GM12892 (cell line): ENCODE data around the gene REPIN1.
"Not testable (repeated sequence)": the region's sequence is repeated elsewhere in the genome, so short reads cannot be mapped to it uniquely, and the experiment has no call there.

Experiments used
- DNase-seq: peaks from one replicate; pipeline ENCODE4 v3.0.0; 2011; ENCODE audit not compliant: insufficient read length
- FAIRE-seq: peaks from 2 replicates; lab custom pipeline; 2011; peaks lifted over from hg19 to GRCh38; lab: Jason Lieb, UNC
- POLR2A ChIP-seq: IDR thresholded peaks from 2 replicates; pipeline ENCODE4 v1.6.1; 2011; ENCODE audit warnings: low read depth, low read length, control low read depth
- POLR2AphosphoS5 ChIP-seq: IDR thresholded peaks from 2 replicates; pipeline ENCODE4 v1.6.1; 2011; ENCODE audit warnings: low read depth, low read length, control low read depth
- TAF1 ChIP-seq: IDR thresholded peaks from 2 replicates; pipeline ENCODE4 v1.6.1; 2011; ENCODE audit warnings: low read depth, mild to moderate bottlenecking, control low read depth, low read length, borderline replicate concordance

REPIN1 gene

DNA sequence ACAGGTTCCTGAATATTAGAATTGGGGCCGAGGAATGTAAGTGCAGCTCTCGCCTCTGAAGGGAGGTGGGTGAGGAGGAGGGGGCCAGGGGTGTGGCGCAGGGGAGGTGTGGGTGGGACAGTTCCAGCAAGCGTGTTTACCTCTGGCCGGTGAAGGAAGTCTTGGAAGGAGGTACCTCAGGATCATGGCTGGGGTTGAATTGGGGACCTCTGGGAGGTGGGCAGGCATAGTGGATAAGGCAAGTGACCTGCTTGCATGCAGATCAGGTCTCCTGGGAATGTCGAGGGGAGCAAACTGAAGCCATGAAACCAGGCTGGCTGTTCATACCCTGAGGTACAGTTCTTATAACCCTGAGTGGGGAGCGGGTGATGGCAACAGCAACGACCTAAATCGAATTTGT, 12.5 kb downstream of the REPIN1 start:
- TF ChIP-seq POLR2AphosphoS5 (no peak), POLR2A (no peak), TAF1 (no peak)
- FAIRE-seq (no peak), DNase-seq (no peak)

DNA sequence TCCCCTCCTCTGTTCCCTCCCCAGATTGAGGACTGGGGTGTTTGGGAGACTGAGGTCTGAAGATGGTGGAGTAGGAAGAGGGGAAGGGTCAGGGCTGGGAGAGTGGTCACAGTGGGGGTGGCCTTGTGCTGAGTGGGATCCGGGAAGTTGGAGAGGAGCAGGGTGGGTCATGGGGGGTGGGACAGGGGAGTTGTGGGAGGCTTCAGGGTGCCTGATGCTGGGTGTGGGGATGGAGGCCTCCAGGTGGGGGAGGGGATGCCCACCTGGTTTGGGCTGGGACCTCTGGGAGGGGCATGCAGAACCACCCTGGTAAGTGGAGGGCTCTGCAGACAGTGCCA, 13.1 kb downstream of the REPIN1 start:
- TF ChIP-seq POLR2AphosphoS5 (no peak), POLR2A (no peak), TAF1 (no peak)
- no peak for FAIRE-seq
- DNase-seq = no peak

DNA sequence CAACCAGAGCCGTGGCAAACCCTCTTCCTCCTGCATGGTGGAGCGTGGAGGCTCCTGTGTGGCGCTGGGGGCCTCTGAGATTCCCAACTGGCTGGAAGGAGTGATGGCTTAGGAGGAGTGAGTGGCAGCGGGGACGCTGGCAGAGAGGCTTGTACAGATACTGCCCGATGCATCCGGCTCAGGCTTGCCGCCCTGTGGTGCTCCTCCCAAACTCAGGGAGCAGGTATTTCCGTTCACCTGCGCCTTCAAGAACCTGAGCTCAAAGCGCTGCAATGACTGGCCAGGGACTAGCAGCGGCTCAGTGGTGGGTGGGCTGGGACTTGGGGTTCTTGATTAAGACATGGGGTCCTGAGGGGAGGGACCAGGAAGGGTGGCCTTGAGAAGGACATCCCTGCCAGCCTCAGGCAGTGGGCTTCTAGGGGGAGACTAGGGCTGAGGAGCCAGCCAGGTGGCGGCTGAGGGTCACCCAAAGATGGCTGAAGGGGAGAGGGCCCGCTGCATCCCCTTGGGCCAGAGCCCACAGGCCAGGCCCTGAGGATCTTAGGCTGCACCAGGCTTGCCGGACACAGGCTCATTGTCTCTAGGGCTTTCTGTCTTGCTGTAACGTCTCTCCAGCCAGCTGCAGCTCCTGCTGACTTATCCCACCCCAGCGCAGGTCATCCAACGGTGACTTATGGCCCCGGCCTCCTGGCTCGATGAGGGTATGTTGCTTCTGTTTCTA, 13.7 kb downstream of the REPIN1 start:
- no peak for TF ChIP-seq POLR2AphosphoS5
- no peak for DNase-seq
- no peak for FAIRE-seq

DNA sequence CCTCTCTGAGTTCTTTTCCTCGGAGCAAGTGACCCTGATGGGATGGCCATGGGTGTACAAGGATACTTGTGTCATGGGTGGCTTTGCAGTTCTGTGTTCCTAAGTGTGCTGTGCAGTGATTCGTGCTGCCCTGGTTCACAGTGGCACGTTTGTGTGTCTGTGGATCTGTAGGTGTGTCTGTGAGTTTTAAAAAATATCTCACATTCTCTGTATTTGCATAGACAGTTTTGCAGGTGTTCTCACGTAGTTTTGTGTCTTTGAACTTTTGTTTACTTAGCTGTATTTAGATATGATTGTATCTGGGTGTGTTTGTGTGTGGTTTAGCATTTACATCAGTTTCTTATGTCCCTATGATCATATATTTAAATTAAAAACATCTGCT, 14.2 kb downstream of the REPIN1 start:
- no peak for FAIRE-seq
- TF ChIP-seq POLR2AphosphoS5 (no peak), POLR2A (no peak), TAF1 (no peak)
- no peak for DNase-seq

DNA sequence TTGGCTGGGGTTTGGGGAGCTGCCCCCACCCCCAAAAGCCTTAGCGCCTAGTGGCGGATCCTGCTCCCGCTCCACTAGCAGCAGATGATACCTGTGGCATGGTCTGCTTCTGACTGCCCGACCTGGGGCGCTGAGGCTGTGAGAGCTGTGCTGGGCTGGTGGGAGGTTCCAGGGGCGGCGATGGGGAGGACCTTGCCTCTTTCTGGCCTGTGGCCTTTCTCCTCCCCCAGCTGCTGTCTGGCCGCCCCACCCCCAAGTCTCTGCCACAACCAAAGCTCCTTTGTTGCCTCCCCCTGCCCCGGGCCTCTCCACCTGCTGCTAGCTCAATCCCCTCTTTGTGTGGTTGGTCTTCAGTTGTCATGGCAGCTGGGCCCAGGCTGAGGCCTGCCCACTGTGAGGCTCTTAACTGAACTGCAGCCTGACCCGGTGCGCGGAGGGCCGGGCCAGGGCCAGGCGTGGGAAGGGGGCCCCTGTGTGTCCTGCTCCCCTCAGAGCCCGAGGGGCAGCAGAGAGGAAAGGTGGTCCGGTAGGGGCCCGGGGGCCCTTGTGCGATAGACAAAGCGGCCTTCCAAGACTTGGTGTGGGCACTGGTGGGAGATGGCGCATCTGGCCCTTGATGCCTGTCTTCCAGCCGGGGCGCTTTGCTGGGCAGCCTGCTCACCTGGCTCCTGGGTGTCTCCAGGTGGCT, 15.2 kb downstream of the REPIN1 start:
- FAIRE-seq = no peak
- DNase-seq = no peak
- TF ChIP-seq POLR2AphosphoS5 (no peak), POLR2A (no peak), TAF1 (no peak)

DNA sequence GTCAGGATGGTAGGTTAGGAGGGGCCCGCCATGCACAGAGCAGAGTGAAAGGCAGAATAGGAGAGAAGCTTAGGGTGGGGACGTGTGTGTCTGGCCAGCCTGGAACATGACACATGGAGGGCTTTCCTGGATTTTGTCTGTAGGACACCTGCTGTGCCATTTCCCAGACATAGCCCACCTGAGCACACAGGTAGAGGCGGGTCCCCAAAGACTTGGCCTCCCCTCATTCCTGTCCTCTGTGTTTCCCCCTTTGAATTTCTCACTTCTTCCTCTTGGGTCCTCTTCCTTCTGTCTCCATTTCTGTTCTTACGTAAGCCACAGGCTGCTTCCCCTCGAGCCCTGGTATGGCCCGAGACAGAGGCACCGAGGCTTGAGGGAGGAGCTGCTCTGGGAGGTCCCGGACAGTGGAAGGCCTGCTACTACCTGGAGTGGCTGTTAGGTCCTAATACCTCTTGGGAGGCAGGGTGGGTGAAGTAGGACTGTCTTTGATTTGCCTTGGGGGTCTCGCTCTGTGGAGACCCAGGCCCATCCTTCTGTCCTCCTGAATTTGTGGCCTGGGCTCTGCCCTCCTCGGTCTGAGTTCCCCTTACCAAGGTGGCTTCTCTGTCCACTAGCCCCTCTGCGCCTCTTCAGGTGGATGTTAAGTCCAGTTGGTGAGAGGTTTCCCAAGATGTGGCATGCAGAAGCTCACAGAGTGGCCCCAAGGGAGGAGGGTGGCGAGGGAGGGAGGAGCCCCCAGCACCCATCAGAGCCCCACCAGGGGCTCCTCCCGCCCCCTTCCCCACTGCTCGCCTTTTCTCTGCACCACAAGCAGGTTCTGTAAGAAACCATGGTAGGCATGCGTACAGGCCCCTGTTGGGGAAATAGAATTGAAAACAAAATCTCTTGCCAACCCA, 16.0 kb downstream of the REPIN1 start:
- FAIRE-seq (no peak), DNase-seq (no peak)
- TF ChIP-seq TAF1 = no peak
- no peak for TF ChIP-seq POLR2A
- TF ChIP-seq POLR2AphosphoS5 = no peak

DNA sequence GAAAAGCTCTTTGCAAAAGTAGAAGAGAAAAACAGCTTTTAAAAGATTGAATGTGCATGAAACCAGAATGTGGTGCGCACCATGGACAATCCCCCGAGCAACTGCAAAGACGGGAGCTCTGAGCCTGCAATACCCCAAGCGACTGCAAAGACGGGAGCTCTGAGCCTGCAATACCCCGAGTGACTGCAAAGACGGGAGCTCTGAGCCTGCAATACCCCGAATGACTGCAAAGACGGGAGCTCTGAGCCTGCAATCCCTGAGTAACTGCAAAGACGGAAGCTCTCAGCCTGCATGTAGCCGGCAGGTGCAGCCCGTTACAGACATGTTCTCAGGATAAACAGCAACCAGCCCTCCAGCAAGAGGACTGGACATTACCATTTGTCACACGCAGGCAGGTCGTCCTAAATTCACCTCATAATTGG, 16.7 kb downstream of the REPIN1 start:
- no peak for FAIRE-seq
- no peak for DNase-seq
- TF ChIP-seq TAF1 (no peak), POLR2AphosphoS5 (no peak)

DNA sequence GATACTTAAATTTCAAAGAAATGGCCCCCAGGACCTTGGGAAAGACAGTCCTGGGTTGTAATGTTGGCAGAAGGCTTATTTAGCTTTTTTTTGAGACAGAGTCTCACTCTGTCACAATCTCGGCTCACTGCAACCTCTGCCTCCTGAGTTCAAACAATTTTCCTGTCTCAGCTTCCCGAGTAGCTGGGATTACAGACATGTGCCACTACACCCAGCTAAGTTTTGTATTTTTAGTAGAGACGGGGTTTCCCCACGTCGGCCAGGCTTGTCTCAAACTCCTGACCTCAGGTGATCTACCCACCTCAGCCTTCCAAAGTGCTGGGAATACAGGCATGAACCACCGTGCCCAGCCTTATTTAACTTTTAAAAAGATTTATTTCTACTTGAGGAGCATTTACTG, 17.3 kb downstream of the REPIN1 start:
- not testable (repeated sequence) for DNase-seq, FAIRE-seq

DNA sequence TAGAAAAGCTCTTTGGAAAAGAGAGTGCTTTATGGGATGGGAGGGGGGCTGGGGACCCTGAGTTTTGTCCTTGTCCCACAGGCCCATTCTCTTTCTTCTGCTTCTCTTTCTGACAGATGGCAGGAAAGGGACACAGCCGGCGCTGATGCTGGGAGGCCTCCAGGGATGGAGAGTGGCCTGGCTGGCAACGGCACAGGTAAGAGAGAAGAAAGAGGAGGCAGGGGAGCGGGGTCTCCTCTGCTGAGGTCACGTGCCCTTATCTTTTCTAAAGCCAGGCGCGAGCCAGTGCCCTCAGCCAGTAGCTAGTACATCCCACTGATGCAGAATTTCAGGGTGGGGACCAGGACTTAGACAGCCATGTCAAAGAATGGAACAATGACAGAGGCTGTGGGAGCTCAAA, 19.7 kb downstream of the REPIN1 start:
- DNase-seq (no peak), FAIRE-seq (no peak)
- TF ChIP-seq POLR2A (no peak), TAF1 (no peak), POLR2AphosphoS5 (no peak)

DNA sequence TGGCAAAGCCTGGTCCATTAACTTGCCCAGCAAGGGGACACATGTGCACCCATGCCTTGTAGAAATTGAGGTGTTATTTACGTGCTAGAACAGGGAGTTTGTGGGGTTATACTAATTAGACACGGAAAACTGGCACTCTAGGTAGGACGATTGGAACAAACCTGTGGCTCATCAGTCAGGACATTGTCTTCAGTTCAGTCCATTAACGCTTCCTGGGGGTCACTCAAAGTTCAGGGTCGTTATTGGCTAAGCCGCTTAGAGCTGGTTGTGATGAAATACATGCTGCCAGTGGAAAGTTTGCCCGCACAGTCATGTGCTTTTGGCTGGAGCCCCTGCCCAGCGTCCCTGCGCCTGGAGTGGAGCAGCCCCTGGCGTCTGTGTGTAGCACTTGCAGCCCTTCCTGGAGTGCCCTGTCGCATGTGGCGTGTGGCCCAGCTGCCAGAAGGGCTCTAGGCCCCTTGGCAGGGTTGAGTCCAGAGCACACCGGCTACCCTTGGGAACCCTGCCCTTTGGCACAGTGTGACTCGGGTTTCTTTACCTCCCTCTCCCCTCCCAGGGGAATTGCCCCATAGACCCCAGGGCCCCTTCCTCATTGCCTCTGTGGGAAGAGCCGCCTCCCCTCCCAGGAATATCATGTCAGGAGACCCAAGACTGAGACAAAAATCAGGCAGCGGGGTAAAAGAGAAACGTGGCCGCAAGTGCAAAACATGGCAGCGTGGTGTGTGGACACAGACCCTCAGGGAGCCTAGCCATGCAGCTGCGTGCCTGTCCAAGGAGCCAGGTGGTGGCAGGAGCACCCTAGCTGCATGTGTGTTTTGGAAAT, 20.3 kb downstream of the REPIN1 start:
- FAIRE-seq (no peak), DNase-seq (no peak)
- TF ChIP-seq POLR2A (no peak), POLR2AphosphoS5 (no peak), TAF1 (no peak)

DNA sequence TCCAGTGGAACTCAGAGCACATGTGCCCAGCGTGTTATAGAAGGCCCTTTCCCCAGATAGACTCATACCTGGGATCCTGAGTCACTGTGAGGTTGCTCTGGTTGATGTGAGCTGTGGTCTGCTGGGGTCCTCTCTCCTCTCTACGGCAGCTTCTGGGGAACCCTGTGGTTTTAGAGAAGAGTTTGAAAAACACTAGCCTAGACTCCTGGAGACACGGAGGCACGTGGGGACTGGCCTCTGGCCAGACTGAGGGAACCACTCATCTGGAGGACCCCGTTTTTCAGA, 20.9 kb downstream of the REPIN1 start:
- DNase-seq (no peak), FAIRE-seq (no peak)
- TF ChIP-seq POLR2AphosphoS5 (no peak), POLR2A (no peak), TAF1 (no peak)
